ENCODE measurements around the gene DMBX1.

GRCh38 chr1:46535063-46535462, 45.4 kb downstream of the DMBX1 start:
- TF ChIP-seq CTCF (IDR thresholded peaks at IDR 0.05) (peak in 1 of 3 experiments; percentile 11), POLR2A (IDR thresholded peaks at IDR 0.05) (no peak)
